Pancreas (tissue), 10 donors: ENCODE data around the gene POR. TPM values are rescaled to one million over a fixed set of nuclear protein-coding genes. Genes with fewer than 3 reads are reported as not detected.

Experiments
- ATAC-seq, 4 donors: fragments of 200-7000 bp; cut with Tn5 transposase; one replicate each; pipeline versions ENCODE4 v1.8.0 to v1.9.1; 2020; ENCODE audit warnings: mild to moderate bottlenecking in 4 of 4, moderate library complexity in 4 of 4
- DNase-seq, 6 donors: peaks; one replicate each; pipeline ENCODE4 v3.0.0-alpha.2; 2020
- FAIRE-seq: peaks from 2 replicates; lab custom pipeline; 2012; peaks lifted over from hg19 to GRCh38; lab: Jason Lieb, UNC
- H3K27ac ChIP-seq, 4 donors: fragments of 200-600 bp; sonication (generic); 1 replicate in 3 of 4; 2 replicates in 1 of 4; pipeline versions ENCODE4 v1.5.0 to v1.8.0; 2020
- H3K27me3 ChIP-seq, 4 donors: fragments of 200-600 bp; one replicate each; pipeline ENCODE4 v1.8.0; 2021
- H3K36me3 ChIP-seq, 3 donors: fragments of 200-600 bp; sonication (generic) in 1 of 3; one replicate each; pipeline versions ENCODE4 v1.5.0 to v1.8.0; 2020 to 2021
- H3K4me1 ChIP-seq, 3 donors: fragments of 200-600 bp; one replicate each; pipeline ENCODE4 v1.8.0; 2021
- H3K4me3 ChIP-seq, 4 donors: fragments of 200-600 bp; sonication (generic) in 2 of 4; one replicate each; pipeline versions ENCODE4 v1.5.0 to v1.8.0; 2020 to 2021
- H3K9me3 ChIP-seq, 4 donors: fragments of 200-600 bp; one replicate each; pipeline ENCODE4 v1.8.0; 2021
- CTCF ChIP-seq, 4 donors: fragments of 200-600 bp; sonication (generic) in 3 of 4; IDR thresholded peaks; one replicate each; pipeline versions ENCODE4 v1.5.0 to v1.8.0; 2021; ENCODE audit warnings: antibody characterized with exemption in 4 of 4
- WGBS, 2 donors: extraction: QIAGEN DNeasy Blood & Tissue Kit; methylation state at CpG; one replicate each; pipeline ENCODE4 v1.1.7; 2013; 5-methylcytosine and 5-hydroxymethylcytosine counted together
- intact Hi-C, 3 donors: fragments of 100-400 bp; cut with DNase I; formaldehyde crosslinking; loops; one replicate each; pipeline versions ENCODE4 v1.11.1 to v1.14.2; 2022
- polyA plus RNA-seq, 2 donors: library from polyadenylated mRNA; stranded (reverse); fragments of 200-250 nt; gene quantifications; one replicate each; pipeline ENCODE4 v1.2.3, GENCODE V29; 2013
- total RNA-seq, 6 donors: library from RNA; stranded (reverse); fragmentation: NEBNext Ultra II Directional in 4 of 6; extraction: Animal tissue kit (Norgen Biotek cat#: 25700) in 4 of 6; gene quantifications; one replicate each; pipeline versions ENCODE4 v1.2.1 to v1.2.4, GENCODE V29; 2021 to 2023
- donor health status: healthy with polysubstance abuse.
- donor health status: DM: no; HTN: no; CAD: no; lungs with moderate emphysema.
- donor health status: DM: no; HTN: no; CAD: no.
- donor health status: control.
- donor health status: control.
- donor health status: Bipolar disorder and iron deficiency.
- donor health status: DM: yes; HTN: yes; CAD: no.
- donor health status: DM: no; HTN: no; CAD: no.
- donor health status: DM: no; HTN: no; CAD: no.
- donor health status: DM: yes; HTN: yes; CAD: no.

Gene POR
- total and polyA plus RNA-seq, 8 donors: 29.7 to 99.0 (median 43.6) TPM

GRCh38 chr7:75996476-75996875 lies 81.5 kb downstream of the POR start:
- 81 to 87% methylated on average over 4 of the region's 4 CpGs for WGBS, 2 donors
- no peak for FAIRE-seq
- DNase-seq: peak in 1 of 6 donors; percentile 4

GRCh38 chr7:75998038-75998437 lies 83.1 kb downstream of the POR start:
- no peak for DNase-seq
- Histone ChIP-seq H3K27ac (no peak overlapping the region), H3K4me1 (peaks cover 0 to 5% (median 0%) of the 10 kb centered on the region in 3 donors), H3K9me3 (no peaks in the 10 kb centered on the region), H3K36me3 (peaks cover 0 to under 1% (median 0%) of the 10 kb centered on the region in 3 donors), H3K27me3 (no peaks in the 10 kb centered on the region), H3K4me3 (no peak overlapping the region)
- FAIRE-seq: no peak
- no peak for ATAC-seq
- no peak for TF ChIP-seq CTCF (IDR thresholded peaks at IDR 0.05)
- intact Hi-C loops: no loop called here
- 98 to 100% methylated on average over 1 of the region's 1 CpG for WGBS, 2 donors

More at GRCh38 chr7:75996476-75996875, 81.5 kb downstream of the POR start:
- no peak for TF ChIP-seq CTCF (IDR thresholded peaks at IDR 0.05)
- H3K36me3 ChIP-seq: no peaks in the 10 kb centered on the region
- no peak for ATAC-seq
- intact Hi-C loops: no loop called here
- no peak overlapping the region for H3K27ac ChIP-seq
- H3K4me1 ChIP-seq: peaks cover 0 to 5% (median 0%) of the 10 kb centered on the region in 3 donors
- H3K27me3 ChIP-seq: no peaks in the 10 kb centered on the region
- no peak overlapping the region for H3K4me3 ChIP-seq
- no peaks in the 10 kb centered on the region for H3K9me3 ChIP-seq

- peak in 1 of 6 donors; percentile 65 for DNase-seq
Measured at GRCh38 chr7:76000566-76000965, 85.6 kb downstream of the POR start.

GRCh38 chr7:76002139-76002538 lies 87.2 kb downstream of the POR start:
- Histone ChIP-seq H3K4me1 (no peaks in the 10 kb centered on the region), H3K27me3 (no peaks in the 10 kb centered on the region), H3K36me3 (peaks cover 0 to 15% (median 0%) of the 10 kb centered on the region in 3 donors), H3K9me3 (no peaks in the 10 kb centered on the region), H3K27ac (no peak overlapping the region), H3K4me3 (no peak overlapping the region)
- WGBS, 2 donors: 70 to 80% methylated on average over 6 of the region's 6 CpGs
- no peak for TF ChIP-seq CTCF (IDR thresholded peaks at IDR 0.05)
- FAIRE-seq (no peak), DNase-seq (no peak), ATAC-seq (no peak)
- intact Hi-C loops: no loop called here

More at GRCh38 chr7:76000566-76000965, 85.6 kb downstream of the POR start:
- 94 to 96% methylated on average over 11 of the region's 11 CpGs for WGBS, 2 donors
- ATAC-seq: no peak
- H3K27ac ChIP-seq: no peak overlapping the region
- no peaks in the 10 kb centered on the region for H3K4me1 ChIP-seq
- H3K27me3 ChIP-seq: no peaks in the 10 kb centered on the region
- FAIRE-seq: no peak
- H3K9me3 ChIP-seq: no peaks in the 10 kb centered on the region
- intact Hi-C loops: no loop called here
- H3K36me3 ChIP-seq: peaks cover 0 to 15% (median 0%) of the 10 kb centered on the region in 3 donors
- no peak for TF ChIP-seq CTCF (IDR thresholded peaks at IDR 0.05)
- no peak overlapping the region for H3K4me3 ChIP-seq

GRCh38 chr7:76002822-76003221 lies 87.9 kb downstream of the POR start:
- Histone ChIP-seq H3K4me3 (no peak overlapping the region), H3K36me3 (peaks cover 0 to 15% (median 0%) of the 10 kb centered on the region in 3 donors), H3K27ac (no peak overlapping the region), H3K9me3 (no peaks in the 10 kb centered on the region), H3K27me3 (no peaks in the 10 kb centered on the region), H3K4me1 (no peaks in the 10 kb centered on the region)
- FAIRE-seq: no peak
- DNase-seq: peak in 1 of 6 donors; percentile 14
- 92 to 99% methylated on average over 3 of the region's 3 CpGs for WGBS, 2 donors
- intact Hi-C loops: no loop called here
- TF ChIP-seq CTCF (IDR thresholded peaks at IDR 0.05): no peak
- ATAC-seq: no peak
